Type B pancreatic cell (in vitro differentiated cells): ENCODE data around the gene PITX3. TPM values are rescaled to one million over a fixed set of nuclear protein-coding genes. Genes with fewer than 3 reads are reported as not detected.

Source experiments
- DNase-seq: peaks from one replicate; pipeline ENCODE4 v3.0.0; 2021; ENCODE audit warnings: mixed read lengths; ENCODE audit not compliant: unreplicated experiment; ENCODE audit errors: extremely low spot score
- H3K27ac Mint-ChIP-seq: 2 replicates; pipeline ENCODE4 v1.8.0; 2021; ENCODE audit warnings: mild to moderate bottlenecking, mixed read lengths
- H3K27me3 Mint-ChIP-seq: 2 replicates; pipeline ENCODE4 v1.8.0; 2021; ENCODE audit warnings: mixed read lengths
- H3K36me3 Mint-ChIP-seq: 2 replicates; pipeline ENCODE4 v1.8.0; 2021; ENCODE audit warnings: mixed read lengths
- H3K4me1 Mint-ChIP-seq: one replicate; pipeline ENCODE4 v1.8.0; 2021; ENCODE audit warnings: mixed read lengths; ENCODE audit not compliant: unreplicated experiment
- H3K4me3 Mint-ChIP-seq: 2 replicates; pipeline ENCODE4 v1.8.0; 2021; ENCODE audit warnings: mild to moderate bottlenecking, mixed read lengths
- H3K9me3 Mint-ChIP-seq: 2 replicates; pipeline ENCODE4 v1.8.0; 2021; ENCODE audit warnings: mixed read lengths
- total RNA-seq: library from RNA; stranded (reverse); gene quantifications from 2 replicates; pipeline ENCODE4 v1.2.1, GENCODE V29; 2021; ENCODE audit warnings: low replicate concordance
- TF ChIP-seq, protein P1 (sequence below): fragments of 200-600 bp; sonication (generic); conservative IDR thresholded peaks from 2 replicates; pipeline ENCODE4 v1.5.0; 2021; ENCODE audit warnings: antibody characterized with exemption, mild to moderate bottlenecking

Gene PITX3
- total RNA-seq, 1 donor from 2014 or later, result 0.34 TPM

GRCh38 chr10:102286216-102286615, 44.9 kb upstream of the PITX3 start:
- no peak overlapping the region for H3K27ac Mint-ChIP-seq
- no peaks in the 10 kb centered on the region for H3K27me3 Mint-ChIP-seq
- TF ChIP-seq, protein P1, sequence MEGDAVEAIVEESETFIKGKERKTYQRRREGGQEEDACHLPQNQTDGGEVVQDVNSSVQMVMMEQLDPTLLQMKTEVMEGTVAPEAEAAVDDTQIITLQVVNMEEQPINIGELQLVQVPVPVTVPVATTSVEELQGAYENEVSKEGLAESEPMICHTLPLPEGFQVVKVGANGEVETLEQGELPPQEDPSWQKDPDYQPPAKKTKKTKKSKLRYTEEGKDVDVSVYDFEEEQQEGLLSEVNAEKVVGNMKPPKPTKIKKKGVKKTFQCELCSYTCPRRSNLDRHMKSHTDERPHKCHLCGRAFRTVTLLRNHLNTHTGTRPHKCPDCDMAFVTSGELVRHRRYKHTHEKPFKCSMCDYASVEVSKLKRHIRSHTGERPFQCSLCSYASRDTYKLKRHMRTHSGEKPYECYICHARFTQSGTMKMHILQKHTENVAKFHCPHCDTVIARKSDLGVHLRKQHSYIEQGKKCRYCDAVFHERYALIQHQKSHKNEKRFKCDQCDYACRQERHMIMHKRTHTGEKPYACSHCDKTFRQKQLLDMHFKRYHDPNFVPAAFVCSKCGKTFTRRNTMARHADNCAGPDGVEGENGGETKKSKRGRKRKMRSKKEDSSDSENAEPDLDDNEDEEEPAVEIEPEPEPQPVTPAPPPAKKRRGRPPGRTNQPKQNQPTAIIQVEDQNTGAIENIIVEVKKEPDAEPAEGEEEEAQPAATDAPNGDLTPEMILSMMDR, result no peak
- no peaks in the 10 kb centered on the region for H3K9me3 Mint-ChIP-seq
- peaks cover 15% of the 10 kb centered on the region for H3K36me3 Mint-ChIP-seq
- H3K4me1 Mint-ChIP-seq, result peaks cover 22% of the 10 kb centered on the region
- H3K4me3 Mint-ChIP-seq, result no peak overlapping the region
- no peak for DNase-seq

- TF ChIP-seq, protein P1, result no peak
- Mint-ChIP-seq H3K4me3 (no peak overlapping the region), H3K9me3 (no peaks in the 10 kb centered on the region), H3K27ac (no peak overlapping the region), H3K36me3 (peaks cover 19% of the 10 kb centered on the region), H3K4me1 (peaks cover 32% of the 10 kb centered on the region), H3K27me3 (no peaks in the 10 kb centered on the region)
- no peak for DNase-seq
These were observed 43.8 kb upstream of the PITX3 start for GRCh38 chr10:102285133-102285532.

DNA sequence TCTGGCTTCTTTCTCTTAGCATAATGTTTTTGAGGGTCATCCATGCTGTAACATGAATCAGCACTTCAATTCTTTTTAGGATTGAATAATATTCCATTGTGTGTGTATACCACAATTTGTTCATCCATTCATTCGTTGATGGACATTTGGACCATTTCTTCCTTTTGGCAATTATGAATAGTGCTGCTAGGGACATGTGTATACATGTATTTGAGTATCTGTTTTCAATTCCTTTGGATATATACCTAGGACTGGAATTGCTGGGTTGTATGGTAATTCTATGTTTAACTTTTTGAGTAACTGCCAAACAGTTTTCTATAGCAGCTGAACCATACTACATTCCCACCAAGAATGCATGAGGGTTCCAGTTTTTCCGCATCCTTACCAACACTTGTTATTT, 43.2 kb upstream of the PITX3 start:
- no peaks in the 10 kb centered on the region for H3K9me3 Mint-ChIP-seq
- no peaks in the 10 kb centered on the region for H3K27me3 Mint-ChIP-seq
- no peak overlapping the region for H3K4me3 Mint-ChIP-seq
- peaks cover 38% of the 10 kb centered on the region for H3K4me1 Mint-ChIP-seq
- H3K27ac Mint-ChIP-seq, result peak overlapping the region; percentile 75
- DNase-seq, result no peak
- H3K36me3 Mint-ChIP-seq, result peaks cover 19% of the 10 kb centered on the region
- TF ChIP-seq, protein P1, result no peak

DNA sequence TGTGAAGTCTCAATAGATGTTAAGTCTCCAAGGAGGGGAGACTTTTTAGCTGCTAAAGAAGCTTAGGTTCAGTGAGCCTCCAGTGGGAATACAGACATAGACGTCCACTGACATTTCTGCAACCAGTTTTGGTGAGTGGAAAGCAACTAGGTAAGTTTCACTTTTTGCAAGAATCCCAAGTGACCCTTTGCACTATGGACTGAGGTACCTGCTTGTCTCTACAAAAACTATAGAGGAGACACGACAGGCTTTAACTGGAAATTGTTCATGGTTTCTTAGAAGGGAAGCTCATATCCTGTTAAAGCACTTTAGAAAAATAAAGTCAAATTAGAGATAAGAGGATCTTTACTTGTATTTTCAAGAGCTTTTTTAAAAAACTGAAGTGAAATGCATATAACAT, 42.6 kb upstream of the PITX3 start:
- Mint-ChIP-seq H3K4me3 (peak overlapping the region; percentile 58), H3K36me3 (peaks cover 15% of the 10 kb centered on the region), H3K9me3 (no peaks in the 10 kb centered on the region), H3K4me1 (peaks cover 39% of the 10 kb centered on the region), H3K27ac (peak overlapping the region; percentile 75), H3K27me3 (no peaks in the 10 kb centered on the region)
- no peak for DNase-seq
- TF ChIP-seq, protein P1, result no peak

GRCh38 chr10:102283488-102283887, 42.2 kb upstream of the PITX3 start:
- Mint-ChIP-seq H3K36me3 (peaks cover 19% of the 10 kb centered on the region), H3K27me3 (no peaks in the 10 kb centered on the region), H3K9me3 (no peaks in the 10 kb centered on the region), H3K4me3 (peak overlapping the region; percentile 58), H3K4me1 (peaks cover 39% of the 10 kb centered on the region), H3K27ac (peak overlapping the region; percentile 72)
- DNase-seq, result no peak
- TF ChIP-seq, protein P1, result no peak

DNA sequence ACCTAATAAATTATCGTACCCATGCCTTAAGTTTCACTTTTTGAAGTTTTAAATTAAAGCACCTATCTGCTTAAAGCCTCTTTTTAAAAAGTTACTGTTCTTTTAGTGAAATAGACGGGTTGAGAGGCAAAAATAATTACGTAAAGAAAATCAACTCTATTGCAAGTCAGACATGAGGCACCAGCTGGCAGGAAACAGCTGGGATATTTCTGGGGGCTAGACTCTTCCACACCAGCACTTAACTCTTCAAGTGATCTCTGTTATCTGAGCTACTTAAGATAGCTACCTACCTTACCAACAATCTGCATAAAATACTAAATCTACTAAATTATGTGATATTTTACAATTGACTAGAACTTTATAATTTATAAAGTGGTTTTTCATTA, 39.8 kb upstream of the PITX3 start:
- TF ChIP-seq, protein P1, result no peak
- H3K4me3 Mint-ChIP-seq, result no peak overlapping the region
- peak overlapping the region; percentile 39 for H3K27ac Mint-ChIP-seq
- H3K36me3 Mint-ChIP-seq, result peaks cover 15% of the 10 kb centered on the region
- no peaks in the 10 kb centered on the region for H3K9me3 Mint-ChIP-seq
- H3K27me3 Mint-ChIP-seq, result no peaks in the 10 kb centered on the region
- DNase-seq, result no peak
- peaks cover 33% of the 10 kb centered on the region for H3K4me1 Mint-ChIP-seq
